Stomach (tissue), 9 donors: ENCODE measurements around the gene SSBP3. TPM values are rescaled to one million over a fixed set of nuclear protein-coding genes. Genes with fewer than 3 reads are reported as not detected.
A peak's percentile ranks its signal among the peaks of the same experiment; 100 is the strongest.

Source experiments
- DNase-seq, 2 donors: peaks; one replicate each; pipeline versions ENCODE4 v3.0.0 to v3.0.0-alpha.2; 2013 to 2019
- H3K27ac ChIP-seq, 5 donors: fragments of 200-600 bp in 4 of 5; sonication (generic) in 4 of 5; one replicate each; pipeline ENCODE4 v1.5.1; 2013 to 2019; ENCODE audit warnings: mild to moderate bottlenecking in 1 of 5, moderate library complexity in 1 of 5
- H3K27me3 ChIP-seq, 3 donors: fragments of 200-600 bp; sonication (generic); one replicate each; pipeline ENCODE4 v1.5.1; 2017 to 2019; ENCODE audit warnings: mixed run types in 1 of 3
- H3K36me3 ChIP-seq, 4 donors: fragments of 200-600 bp; sonication (generic); 1 replicate in 3 of 4; 2 replicates in 1 of 4; pipeline ENCODE4 v1.5.1; 2016 to 2019
- H3K4me1 ChIP-seq, 4 donors: fragments of 200-600 bp; sonication (generic); one replicate each; pipeline ENCODE4 v1.5.1; 2016 to 2019
- H3K4me3 ChIP-seq, 4 donors: fragments of 200-600 bp; sonication (generic) in 3 of 4; one replicate each; pipeline ENCODE4 v1.5.1; 2016 to 2019; ENCODE audit warnings: mild to moderate bottlenecking in 1 of 4
- H3K9me3 ChIP-seq, 4 donors: fragments of 200-600 bp; sonication (generic); one replicate each; pipeline ENCODE4 v1.5.1; 2016 to 2019
- EP300 ChIP-seq: sonication (generic); formaldehyde crosslinking; IDR thresholded peaks from one replicate; pipeline ENCODE4 v1.6.1; 2017; ENCODE audit warnings: antibody characterized with exemption
- POLR2A ChIP-seq, 4 donors: fragments of 450-650 bp; IDR thresholded peaks; one replicate each; pipeline ENCODE4 v1.6.1; 2016; ENCODE audit warnings: antibody characterized with exemption in 4 of 4, control low read depth in 2 of 4, mild to moderate bottlenecking in 1 of 4, moderate library complexity in 1 of 4
- POLR2AphosphoS5 ChIP-seq, 3 donors: sonication (generic); formaldehyde crosslinking; IDR thresholded peaks; one replicate each; pipeline ENCODE4 v1.6.1; 2016; ENCODE audit warnings: antibody characterized with exemption in 3 of 3
- WGBS, 5 donors: extraction: QIAGEN DNeasy Blood & Tissue Kit in 3 of 5; methylation state at CpG; one replicate each; pipeline versions ENCODE4 v1.1.5 to v1.1.7; 2013 to 2018; 5-methylcytosine and 5-hydroxymethylcytosine counted together
- intact Hi-C: fragments of 100-400 bp; cut with DNase I; formaldehyde crosslinking; loops from one replicate; pipeline ENCODE4 v1.15.1; 2023; ENCODE audit warnings: low total_unique reads
- polyA plus RNA-seq, 3 donors: library from polyadenylated mRNA; stranded (reverse); fragments of 200-250 nt; gene quantifications; one replicate each; pipeline ENCODE4 v1.2.3, GENCODE V29; 2013
- total RNA-seq, 5 donors: library from RNA; depleted of rRNA; stranded (reverse); fragments of >200 nt; gene quantifications; one replicate each; pipeline versions ENCODE4 v1.1.0 to v1.2.3, GENCODE V29; 2014 to 2016
- TF ChIP-seq, protein P1 (sequence below), 7 experiments: fragments of 450-650 bp in 4 of 7; fragments of 200-600 bp in 3 of 7; sonication (generic) in 3 of 7; IDR thresholded peaks; one replicate each; pipeline ENCODE4 v1.5.1; 2016 to 2019; ENCODE audit warnings: antibody characterized with exemption in 7 of 7, control low read depth in 2 of 7, mild to moderate bottlenecking in 1 of 7
- donor health status: healthy with polysubstance abuse.
- donor health status: Bipolar disorder and iron deficiency.
- donor health status: healthy.

Gene SSBP3
- total and polyA plus RNA-seq, 8 donors = 4.3 to 100 (median 38.1) TPM

- TF ChIP-seq EP300 (no peak), POLR2A (IDR thresholded peaks at IDR 0.05) (no peak), POLR2AphosphoS5 (IDR thresholded peaks at IDR 0.05) (no peak)
- TF ChIP-seq, protein P1, sequence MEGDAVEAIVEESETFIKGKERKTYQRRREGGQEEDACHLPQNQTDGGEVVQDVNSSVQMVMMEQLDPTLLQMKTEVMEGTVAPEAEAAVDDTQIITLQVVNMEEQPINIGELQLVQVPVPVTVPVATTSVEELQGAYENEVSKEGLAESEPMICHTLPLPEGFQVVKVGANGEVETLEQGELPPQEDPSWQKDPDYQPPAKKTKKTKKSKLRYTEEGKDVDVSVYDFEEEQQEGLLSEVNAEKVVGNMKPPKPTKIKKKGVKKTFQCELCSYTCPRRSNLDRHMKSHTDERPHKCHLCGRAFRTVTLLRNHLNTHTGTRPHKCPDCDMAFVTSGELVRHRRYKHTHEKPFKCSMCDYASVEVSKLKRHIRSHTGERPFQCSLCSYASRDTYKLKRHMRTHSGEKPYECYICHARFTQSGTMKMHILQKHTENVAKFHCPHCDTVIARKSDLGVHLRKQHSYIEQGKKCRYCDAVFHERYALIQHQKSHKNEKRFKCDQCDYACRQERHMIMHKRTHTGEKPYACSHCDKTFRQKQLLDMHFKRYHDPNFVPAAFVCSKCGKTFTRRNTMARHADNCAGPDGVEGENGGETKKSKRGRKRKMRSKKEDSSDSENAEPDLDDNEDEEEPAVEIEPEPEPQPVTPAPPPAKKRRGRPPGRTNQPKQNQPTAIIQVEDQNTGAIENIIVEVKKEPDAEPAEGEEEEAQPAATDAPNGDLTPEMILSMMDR (IDR thresholded peaks at IDR 0.05) = no peak
- no peaks in the 10 kb centered on the region for H3K9me3 ChIP-seq
- H3K27ac ChIP-seq = peak overlapping the region; percentile 54 to 69 (median 66)
- intact Hi-C loops = no loop called here
- H3K4me3 ChIP-seq = no peak overlapping the region
- WGBS, 5 donors = 93 to 98% (median 96%) methylated on average over 2 of the region's 2 CpGs
- no peaks in the 10 kb centered on the region for H3K27me3 ChIP-seq
- H3K36me3 ChIP-seq = peaks cover 0 to 24% (median 21%) of the 10 kb centered on the region in 4 donors
- DNase-seq = no peak
- peaks cover 49 to 97% (median 76%) of the 10 kb centered on the region in 4 donors for H3K4me1 ChIP-seq
Measured at GRCh38 chr1:54384471-54384870, 21.7 kb downstream of the SSBP3 start.

GRCh38 chr1:54381524-54381923 lies 24.7 kb downstream of the SSBP3 start:
- WGBS, 5 donors = 57 to 75% (median 64%) methylated on average over 4 of the region's 4 CpGs
- no peak for DNase-seq
- Histone ChIP-seq H3K36me3 (peaks cover 0 to 24% (median 13%) of the 10 kb centered on the region in 4 donors), H3K9me3 (no peaks in the 10 kb centered on the region), H3K4me3 (no peak overlapping the region), H3K4me1 (peaks cover 55 to 98% (median 83%) of the 10 kb centered on the region in 4 donors), H3K27ac (no peak overlapping the region), H3K27me3 (no peaks in the 10 kb centered on the region)
- TF ChIP-seq POLR2AphosphoS5 (IDR thresholded peaks at IDR 0.05) = no peak
- TF ChIP-seq POLR2A (IDR thresholded peaks at IDR 0.05) = no peak
- no peak for TF ChIP-seq EP300
- TF ChIP-seq, protein P1 (IDR thresholded peaks at IDR 0.05) = no peak
- intact Hi-C loops = no loop called here

DNA sequence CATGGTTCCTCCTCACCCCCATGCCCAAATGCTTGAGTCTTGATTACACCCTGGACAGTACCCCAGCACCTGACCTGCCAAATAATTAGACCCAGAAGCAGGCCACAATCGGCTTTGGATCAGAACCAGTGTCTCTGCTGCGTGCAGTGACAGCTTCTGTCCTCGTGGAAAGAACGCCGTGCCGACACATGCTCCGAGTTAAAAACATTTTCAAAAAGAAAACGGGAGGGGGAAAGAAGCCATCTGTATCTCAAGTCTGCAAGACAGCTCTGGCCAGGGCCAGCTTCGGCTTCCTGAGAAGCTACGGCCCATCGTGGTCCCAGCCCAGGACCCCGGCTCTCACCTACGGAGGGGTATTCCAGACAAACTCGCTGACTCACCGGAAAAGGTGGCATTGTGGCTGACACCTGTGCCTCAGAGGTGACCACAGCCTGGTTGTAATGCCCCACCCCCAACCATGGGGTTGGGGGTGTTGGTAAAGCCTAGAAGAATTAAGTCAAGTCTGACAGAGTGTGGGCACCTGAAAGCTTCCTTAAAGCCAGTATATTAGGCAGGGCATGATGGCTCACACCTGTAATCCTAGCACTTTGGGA lies 25.8 kb downstream of the SSBP3 start:
- Histone ChIP-seq H3K4me3 (peak overlapping the region in 1 of 4 donors; percentile 12), H3K27ac (peak overlapping the region; percentile 24 to 68 (median 56)), H3K27me3 (no peaks in the 10 kb centered on the region), H3K36me3 (peaks cover 0 to 24% (median 12%) of the 10 kb centered on the region in 4 donors), H3K4me1 (peaks cover 55 to 98% (median 85%) of the 10 kb centered on the region in 4 donors), H3K9me3 (no peaks in the 10 kb centered on the region)
- intact Hi-C loops = no loop called here
- DNase-seq = no peak
- 26 to 70% (median 50%) methylated on average over 15 of the region's 15 CpGs for WGBS, 5 donors
- TF ChIP-seq EP300 = no peak
- TF ChIP-seq, protein P1 (IDR thresholded peaks at IDR 0.05) = no peak
- no peak for TF ChIP-seq POLR2AphosphoS5 (IDR thresholded peaks at IDR 0.05)
- no peak for TF ChIP-seq POLR2A (IDR thresholded peaks at IDR 0.05)

DNA sequence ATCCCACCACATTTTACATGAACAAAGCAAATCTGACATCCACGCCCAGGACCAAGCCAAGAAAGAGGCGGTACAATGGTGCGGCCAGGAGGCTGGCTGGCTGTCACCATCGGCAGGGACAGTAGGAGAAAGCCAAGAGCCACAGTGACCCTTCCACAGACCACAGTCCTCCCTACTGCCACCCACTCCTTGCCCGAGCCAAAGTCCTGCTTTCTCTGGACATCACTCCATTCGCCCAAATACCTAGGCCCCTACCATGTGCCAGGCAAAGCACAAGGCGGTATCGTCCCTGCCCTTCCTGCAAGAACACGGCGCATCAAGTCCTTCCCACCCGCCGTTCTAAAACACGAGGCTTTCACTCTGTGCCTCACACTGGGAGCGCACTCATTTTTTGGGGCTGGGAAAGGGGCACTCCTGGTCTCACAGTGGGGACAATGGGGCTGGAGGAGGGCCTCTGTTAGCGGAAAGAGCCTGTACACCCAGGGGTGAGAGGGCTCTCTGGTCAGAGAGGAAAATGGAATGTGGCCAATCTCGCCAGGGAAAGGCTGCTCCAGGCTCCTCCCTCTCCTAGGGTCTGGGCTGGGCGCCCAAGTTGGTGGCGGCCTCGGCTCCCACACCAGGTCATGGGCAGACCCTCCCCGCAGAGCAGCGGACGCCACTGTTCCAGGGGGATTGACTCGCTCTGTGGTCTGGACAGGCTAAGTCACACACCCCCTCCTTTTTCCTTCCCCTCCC lies 26.5 kb downstream of the SSBP3 start:
- H3K4me3 ChIP-seq = peak overlapping the region in 1 of 4 donors; percentile 12
- H3K27me3 ChIP-seq = no peaks in the 10 kb centered on the region
- H3K27ac ChIP-seq = peak overlapping the region; percentile 24 to 68 (median 56)
- peaks cover 0 to 24% (median 12%) of the 10 kb centered on the region in 4 donors for H3K36me3 ChIP-seq
- H3K9me3 ChIP-seq = no peaks in the 10 kb centered on the region
- intact Hi-C loops = no loop called here
- peak; percentile 75 to 81 for DNase-seq
- TF ChIP-seq, protein P1 (IDR thresholded peaks at IDR 0.05) = no peak
- TF ChIP-seq POLR2AphosphoS5 (IDR thresholded peaks at IDR 0.05) (no peak), POLR2A (IDR thresholded peaks at IDR 0.05) (no peak), EP300 (no peak)
- H3K4me1 ChIP-seq = peaks cover 52 to 98% (median 85%) of the 10 kb centered on the region in 4 donors
- WGBS, 5 donors = 26 to 60% (median 44%) methylated on average over 19 to 23 of the region's 23 CpGs
